Esophagus muscularis mucosa (tissue), 4 donors: Measurements from ENCODE around the gene PRKAA2. TPM values are rescaled to one million over a fixed set of nuclear protein-coding genes. Genes with fewer than 3 reads are reported as not detected.
A peak's percentile ranks its signal among the peaks of the same experiment; 100 is the strongest.
"Not testable (repeated sequence)": the region's sequence is repeated elsewhere in the genome, so short reads cannot be mapped to it uniquely, and the experiment has no call there.

Experiments
- DNase-seq: peaks from one replicate; pipeline ENCODE4 v3.0.0-alpha.2; 2017; ENCODE audit errors: extremely low spot score
- H3K27ac ChIP-seq, 4 donors: fragments of 200-600 bp; sonication (generic); replicated peaks in 1 of 4; 1 replicate in 3 of 4; 2 replicates in 1 of 4; pipeline ENCODE4 v1.5.1; 2016 to 2019; ENCODE audit warnings: mild to moderate bottlenecking in 1 of 4
- H3K27me3 ChIP-seq, 4 donors: fragments of 200-600 bp; sonication (generic); one replicate each; pipeline versions ENCODE4 v1.5.1 to v1.6.0; 2016 to 2019
- H3K36me3 ChIP-seq, 4 donors: fragments of 200-600 bp; sonication (generic); one replicate each; pipeline ENCODE4 v1.5.1; 2016 to 2019
- H3K4me1 ChIP-seq, 4 donors: fragments of 200-600 bp; sonication (generic); one replicate each; pipeline ENCODE4 v1.5.1; 2016 to 2019
- H3K4me3 ChIP-seq, 4 donors: fragments of 200-600 bp; sonication (generic); 1 replicate in 2 of 4; 2 replicates in 2 of 4; pipeline ENCODE4 v1.5.1; 2016 to 2019; ENCODE audit warnings: mild to moderate bottlenecking in 4 of 4, moderate library complexity in 1 of 4
- H3K9me3 ChIP-seq, 4 donors: fragments of 200-600 bp; sonication (generic); 1 replicate in 3 of 4; 2 replicates in 1 of 4; pipeline ENCODE4 v1.5.1; 2016 to 2019
- EP300 ChIP-seq: sonication (generic); formaldehyde crosslinking; IDR thresholded peaks from one replicate; pipeline ENCODE4 v1.6.1; 2017; ENCODE audit warnings: antibody characterized with exemption
- POLR2A ChIP-seq: fragments of 450-650 bp; IDR thresholded peaks from one replicate; pipeline ENCODE4 v1.6.1; 2017; ENCODE audit warnings: antibody characterized with exemption, moderate library complexity, mild to moderate bottlenecking, low read depth
- POLR2AphosphoS5 ChIP-seq, 2 donors: sonication (generic); formaldehyde crosslinking; IDR thresholded peaks; one replicate each; pipeline ENCODE4 v1.6.1; 2017; ENCODE audit warnings: antibody characterized with exemption in 2 of 2
- WGBS: methylation state at CpG from one replicate; pipeline ENCODE4 v1.1.5; 2018; 5-methylcytosine and 5-hydroxymethylcytosine counted together
- intact Hi-C: fragments of 100-400 bp; cut with DNase I; formaldehyde crosslinking; loops from one replicate; pipeline ENCODE4 v1.15.1; 2023
- total RNA-seq, 4 donors: library from RNA; depleted of rRNA; stranded (reverse); fragments of >200 nt; gene quantifications; one replicate each; pipeline versions ENCODE4 v1.1.0 to v1.2.1, GENCODE V29; 2016
- TF ChIP-seq, protein P1 (sequence below), 3 experiments: fragments of 200-600 bp in 2 of 3; fragments of 450-650 bp in 1 of 3; sonication (generic) in 2 of 3; IDR thresholded peaks; one replicate each; pipeline ENCODE4 v1.5.1; 2017 to 2019; ENCODE audit warnings: antibody characterized with exemption in 3 of 3, mild to moderate bottlenecking in 2 of 3, moderate library complexity in 1 of 3

The PRKAA2 gene
- total RNA-seq: 10 to 100 TPM; 32.6 to 70.8 (median 39.2) TPM

DNA sequence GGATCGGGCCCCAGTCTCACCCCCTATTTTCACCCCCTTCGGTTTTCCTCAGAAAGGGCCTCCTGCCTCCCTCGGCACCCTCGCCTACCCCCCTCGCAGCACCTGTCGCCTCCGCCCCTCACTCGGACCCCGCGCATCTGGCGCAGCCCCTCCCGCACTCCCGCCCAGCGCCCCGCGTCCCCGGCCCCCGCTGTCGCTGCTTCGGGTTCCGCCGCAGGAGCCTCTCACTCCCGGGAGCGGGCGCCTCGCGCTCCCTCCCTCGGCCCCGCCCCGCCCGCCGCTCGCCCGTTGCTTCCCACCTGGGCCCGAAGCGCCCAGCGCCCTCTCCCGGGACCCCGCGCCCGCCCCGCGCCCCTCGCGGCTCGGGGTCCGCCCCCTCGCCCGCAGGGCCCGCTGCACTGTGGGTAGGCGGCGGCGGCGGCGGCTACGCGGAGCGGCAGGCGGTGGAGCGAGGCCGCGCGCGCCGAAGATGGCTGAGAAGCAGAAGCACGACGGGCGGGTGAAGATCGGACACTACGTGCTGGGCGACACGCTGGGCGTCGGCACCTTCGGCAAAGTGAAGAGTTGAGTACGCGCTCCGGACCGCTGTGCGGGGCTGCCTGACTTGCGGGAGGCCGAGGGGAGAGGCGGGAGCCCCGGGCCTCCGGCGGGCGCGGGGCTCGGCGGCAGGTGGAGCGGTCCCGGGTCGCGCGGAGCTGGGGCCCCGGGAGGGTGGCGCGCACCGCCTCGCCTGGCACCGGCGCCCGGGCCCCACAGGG is at the start of gene PRKAA2:
Gene PRKAA2 (plus strand): TSS at position 396 of the 758 bp plus-strand sequence. CDS start 74 bp downstream, at position 470.
- TF ChIP-seq POLR2AphosphoS5 (IDR thresholded peaks at IDR 0.05) (peak; percentile 14 to 52), POLR2A (no peak)
- Histone ChIP-seq H3K4me1 (peaks cover 0 to 37% (median 33%) of the 10 kb centered on the region in 4 donors), H3K27me3 (no peaks in the 10 kb centered on the region), H3K4me3 (peak within 1 kb of the TSS; percentile 74 to 86 (median 78)), H3K27ac (peak within 1 kb of the TSS; percentile 88 to 91 (median 90)), H3K9me3 (no peaks in the 10 kb centered on the region), H3K36me3 (no peaks in the 10 kb centered on the region)
- whole genome bisulfite sequencing: under 1% methylated on average over 58 of the region's 103 CpGs
- no peak for DNase-seq
- intact Hi-C loops: no loop called here

DNA sequence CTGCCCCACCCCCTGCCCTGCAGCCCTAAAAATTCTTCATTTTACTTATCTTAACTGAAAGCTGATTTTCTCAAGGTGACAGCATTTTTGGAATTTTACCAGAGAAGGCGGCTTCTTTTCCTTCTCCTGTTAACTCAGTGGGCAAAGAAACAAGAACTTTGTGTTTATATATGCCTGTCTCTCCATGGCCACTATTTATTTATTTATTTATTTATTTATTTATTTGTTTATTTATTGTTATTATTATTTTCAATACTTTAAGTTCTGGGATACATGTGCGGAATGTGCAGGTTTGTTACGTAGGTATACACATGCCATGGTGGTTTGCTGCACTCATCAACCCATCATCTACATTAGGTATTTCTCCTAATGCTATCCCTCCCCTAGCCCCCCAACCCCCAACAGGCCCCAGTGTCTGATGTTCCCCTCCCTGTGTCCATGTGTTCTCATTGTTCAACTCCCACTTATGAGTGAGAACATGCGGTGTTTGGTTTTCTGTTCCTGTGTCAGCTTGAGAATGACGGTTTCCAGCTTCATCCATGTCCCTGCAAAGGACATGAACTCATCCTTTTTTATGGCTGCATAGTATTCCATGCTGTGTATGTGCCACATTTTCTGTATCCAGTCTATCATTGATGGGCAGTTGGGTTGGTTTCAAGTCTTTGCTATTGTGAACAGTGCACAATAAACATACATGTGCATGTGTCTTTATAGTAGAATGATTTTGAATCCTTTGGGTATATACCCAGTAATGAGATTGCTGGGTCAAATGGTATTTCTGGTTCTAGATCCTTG is 49.5 kb upstream of the PRKAA2 start:
- H3K4me1 ChIP-seq, DNase-seq, H3K27ac ChIP-seq, H3K9me3 ChIP-seq, intact Hi-C loops, H3K36me3 ChIP-seq, H3K27me3 ChIP-seq, H3K4me3 ChIP-seq: not testable (repeated sequence)
- WGBS: 97% methylated on average over 5 of the region's 5 CpGs

DNA sequence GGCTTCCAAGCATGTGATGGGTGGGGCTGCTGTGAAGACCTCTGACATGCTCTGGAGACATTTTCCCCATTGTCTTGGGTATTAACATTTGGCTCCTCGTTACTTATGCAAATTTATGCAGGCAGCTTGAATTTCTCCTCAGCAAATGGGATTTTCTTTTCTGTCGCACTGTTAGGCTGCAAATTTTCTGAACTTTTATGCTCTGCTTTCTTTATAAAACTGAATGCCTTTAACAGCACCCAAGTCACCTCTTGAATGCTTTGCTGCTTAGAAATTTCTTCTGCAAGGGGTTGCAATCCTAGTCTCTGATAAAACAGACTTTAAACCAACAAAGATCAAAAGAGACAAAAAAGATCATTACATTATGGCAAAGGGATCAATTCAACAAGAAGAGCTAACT is 35.0 kb upstream of the PRKAA2 start:
- H3K27ac ChIP-seq, H3K27me3 ChIP-seq, DNase-seq, H3K4me3 ChIP-seq, H3K36me3 ChIP-seq, H3K4me1 ChIP-seq, intact Hi-C loops: not testable (repeated sequence)
- peaks cover 0 to 14% (median 5%) of the 10 kb centered on the region in 4 donors for H3K9me3 ChIP-seq
- 84% methylated on average over 2 of the region's 2 CpGs for WGBS

DNA sequence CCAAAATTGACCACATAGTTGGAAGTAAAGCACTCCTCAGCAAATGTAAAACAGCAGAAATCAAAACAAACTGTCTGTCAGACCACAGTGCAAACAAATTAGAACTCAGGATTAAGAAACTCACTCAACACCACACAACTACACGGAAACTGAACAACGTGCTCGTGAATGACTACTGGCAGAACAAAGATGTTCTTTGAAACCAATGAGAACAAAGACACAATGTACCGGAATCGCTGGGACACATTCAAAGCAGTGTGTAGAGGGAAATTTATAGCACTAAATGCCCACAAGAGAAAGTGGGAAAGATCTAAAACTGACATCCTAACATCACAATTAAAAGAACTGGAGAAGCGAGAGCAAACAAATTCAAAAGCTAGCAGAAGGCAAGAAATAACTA is 34.3 kb upstream of the PRKAA2 start:
- DNase-seq, H3K27me3 ChIP-seq, H3K4me3 ChIP-seq, H3K4me1 ChIP-seq, H3K36me3 ChIP-seq, intact Hi-C loops, H3K27ac ChIP-seq: not testable (repeated sequence)
- WGBS: 89% methylated on average over 6 of the region's 6 CpGs
- peaks cover 0 to 14% (median 5%) of the 10 kb centered on the region in 4 donors for H3K9me3 ChIP-seq

DNA sequence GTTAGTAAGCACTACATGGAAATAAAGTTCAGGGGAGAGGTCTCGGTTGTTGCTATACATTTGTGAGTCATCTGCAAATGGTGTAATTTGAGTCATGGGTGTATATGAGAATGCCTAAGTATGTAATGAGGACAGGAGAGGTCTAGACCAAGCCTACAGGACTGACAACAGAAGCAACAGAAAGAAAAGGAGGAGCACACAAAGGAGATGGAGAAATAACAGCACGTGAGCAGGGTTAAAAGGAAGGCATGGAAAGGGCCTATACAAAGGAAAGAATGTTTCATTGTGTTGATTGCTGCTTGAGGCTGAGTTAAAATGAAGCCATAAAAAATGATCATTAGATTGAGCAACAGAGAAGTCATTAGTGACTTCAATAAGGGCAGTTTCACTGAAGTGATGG is 28.0 kb upstream of the PRKAA2 start:
- no peaks in the 10 kb centered on the region for H3K27me3 ChIP-seq
- WGBS: 91% methylated on average over 2 of the region's 2 CpGs
- H3K9me3 ChIP-seq: peaks cover 0 to 6% (median 2%) of the 10 kb centered on the region in 4 donors
- intact Hi-C loops: no loop called here
- TF ChIP-seq, protein P1, sequence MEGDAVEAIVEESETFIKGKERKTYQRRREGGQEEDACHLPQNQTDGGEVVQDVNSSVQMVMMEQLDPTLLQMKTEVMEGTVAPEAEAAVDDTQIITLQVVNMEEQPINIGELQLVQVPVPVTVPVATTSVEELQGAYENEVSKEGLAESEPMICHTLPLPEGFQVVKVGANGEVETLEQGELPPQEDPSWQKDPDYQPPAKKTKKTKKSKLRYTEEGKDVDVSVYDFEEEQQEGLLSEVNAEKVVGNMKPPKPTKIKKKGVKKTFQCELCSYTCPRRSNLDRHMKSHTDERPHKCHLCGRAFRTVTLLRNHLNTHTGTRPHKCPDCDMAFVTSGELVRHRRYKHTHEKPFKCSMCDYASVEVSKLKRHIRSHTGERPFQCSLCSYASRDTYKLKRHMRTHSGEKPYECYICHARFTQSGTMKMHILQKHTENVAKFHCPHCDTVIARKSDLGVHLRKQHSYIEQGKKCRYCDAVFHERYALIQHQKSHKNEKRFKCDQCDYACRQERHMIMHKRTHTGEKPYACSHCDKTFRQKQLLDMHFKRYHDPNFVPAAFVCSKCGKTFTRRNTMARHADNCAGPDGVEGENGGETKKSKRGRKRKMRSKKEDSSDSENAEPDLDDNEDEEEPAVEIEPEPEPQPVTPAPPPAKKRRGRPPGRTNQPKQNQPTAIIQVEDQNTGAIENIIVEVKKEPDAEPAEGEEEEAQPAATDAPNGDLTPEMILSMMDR (IDR thresholded peaks at IDR 0.05): no peak
- no peak for TF ChIP-seq POLR2A
- TF ChIP-seq EP300: no peak
- no peak for TF ChIP-seq POLR2AphosphoS5 (IDR thresholded peaks at IDR 0.05)
- DNase-seq: no peak
- H3K4me3 ChIP-seq: no peak overlapping the region
- no peaks in the 10 kb centered on the region for H3K36me3 ChIP-seq
- no peak overlapping the region for H3K27ac ChIP-seq
- no peaks in the 10 kb centered on the region for H3K4me1 ChIP-seq

DNA sequence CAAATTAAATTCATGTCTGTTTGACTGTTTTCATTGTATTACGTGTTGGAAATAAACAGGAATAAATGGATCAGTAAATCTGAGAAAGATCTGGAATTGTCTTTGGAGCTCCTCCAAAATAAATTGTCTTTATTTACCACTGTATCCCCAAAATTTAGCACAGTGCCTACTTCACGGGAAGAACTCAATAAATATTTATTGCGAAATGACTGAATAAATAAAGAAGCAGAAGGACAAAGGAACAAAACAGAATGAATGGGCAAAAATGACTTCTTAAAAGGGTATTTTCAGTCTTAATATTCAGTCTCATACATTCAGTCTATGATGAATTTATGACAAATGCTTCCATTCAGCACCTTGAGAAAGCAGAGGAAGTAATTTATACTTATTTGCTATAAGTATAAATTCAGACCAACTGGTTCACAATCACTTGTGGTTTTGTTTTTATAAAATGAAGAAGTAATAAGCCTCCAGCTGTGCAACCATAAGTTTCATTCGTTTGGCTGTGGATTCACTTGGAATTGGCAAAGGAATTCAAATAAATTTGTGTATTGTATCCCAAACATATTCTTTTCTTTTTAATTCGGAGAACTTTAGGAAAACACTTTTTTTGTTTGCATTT is 19.2 kb upstream of the PRKAA2 start:
- DNase-seq: no peak
- TF ChIP-seq POLR2AphosphoS5 (IDR thresholded peaks at IDR 0.05) (no peak), POLR2A (no peak), EP300 (no peak)
- TF ChIP-seq, protein P1 (IDR thresholded peaks at IDR 0.05): no peak
- Histone ChIP-seq H3K27ac (no peak overlapping the region), H3K36me3 (no peaks in the 10 kb centered on the region), H3K4me1 (no peaks in the 10 kb centered on the region), H3K27me3 (no peaks in the 10 kb centered on the region), H3K4me3 (no peak overlapping the region), H3K9me3 (no peaks in the 10 kb centered on the region)
- WGBS: 62% methylated on average over 5 of the region's 5 CpGs
- intact Hi-C loops: no loop called here
